Pancreas (tissue), 10 donors: ENCODE data around the gene OLA1. TPM values are rescaled to one million over a fixed set of nuclear protein-coding genes. Genes with fewer than 3 reads are reported as not detected.

Experiments
- ATAC-seq, 4 donors: fragments of 200-7000 bp; cut with Tn5 transposase; one replicate each; pipeline versions ENCODE4 v1.8.0 to v1.9.1; 2020; ENCODE audit warnings: mild to moderate bottlenecking in 4 of 4, moderate library complexity in 4 of 4
- DNase-seq, 6 donors: peaks; one replicate each; pipeline ENCODE4 v3.0.0-alpha.2; 2020
- FAIRE-seq: peaks from 2 replicates; lab custom pipeline; 2012; peaks lifted over from hg19 to GRCh38; lab: Jason Lieb, UNC
- H3K27ac ChIP-seq, 4 donors: fragments of 200-600 bp; sonication (generic); 1 replicate in 3 of 4; 2 replicates in 1 of 4; pipeline versions ENCODE4 v1.5.0 to v1.8.0; 2020
- H3K27me3 ChIP-seq, 4 donors: fragments of 200-600 bp; one replicate each; pipeline ENCODE4 v1.8.0; 2021
- H3K36me3 ChIP-seq, 3 donors: fragments of 200-600 bp; sonication (generic) in 1 of 3; one replicate each; pipeline versions ENCODE4 v1.5.0 to v1.8.0; 2020 to 2021
- H3K4me1 ChIP-seq, 3 donors: fragments of 200-600 bp; one replicate each; pipeline ENCODE4 v1.8.0; 2021
- H3K4me3 ChIP-seq, 4 donors: fragments of 200-600 bp; sonication (generic) in 2 of 4; one replicate each; pipeline versions ENCODE4 v1.5.0 to v1.8.0; 2020 to 2021
- H3K9me3 ChIP-seq, 4 donors: fragments of 200-600 bp; one replicate each; pipeline ENCODE4 v1.8.0; 2021
- CTCF ChIP-seq, 4 donors: fragments of 200-600 bp; sonication (generic) in 3 of 4; IDR thresholded peaks; one replicate each; pipeline versions ENCODE4 v1.5.0 to v1.8.0; 2021; ENCODE audit warnings: antibody characterized with exemption in 4 of 4
- WGBS, 2 donors: extraction: QIAGEN DNeasy Blood & Tissue Kit; methylation state at CpG; one replicate each; pipeline ENCODE4 v1.1.7; 2013; 5-methylcytosine and 5-hydroxymethylcytosine counted together
- intact Hi-C, 3 donors: fragments of 100-400 bp; cut with DNase I; formaldehyde crosslinking; loops; one replicate each; pipeline versions ENCODE4 v1.11.1 to v1.14.2; 2022
- polyA plus RNA-seq, 2 donors: library from polyadenylated mRNA; stranded (reverse); fragments of 200-250 nt; gene quantifications; one replicate each; pipeline ENCODE4 v1.2.3, GENCODE V29; 2013
- total RNA-seq, 6 donors: library from RNA; stranded (reverse); fragmentation: NEBNext Ultra II Directional in 4 of 6; extraction: Animal tissue kit (Norgen Biotek cat#: 25700) in 4 of 6; gene quantifications; one replicate each; pipeline versions ENCODE4 v1.2.1 to v1.2.4, GENCODE V29; 2021 to 2023
- donor health status: healthy with polysubstance abuse.
- donor health status: DM: no; HTN: no; CAD: no; lungs with moderate emphysema.
- donor health status: DM: no; HTN: no; CAD: no.
- donor health status: control.
- donor health status: control.
- donor health status: Bipolar disorder and iron deficiency.
- donor health status: DM: yes; HTN: yes; CAD: no.
- donor health status: DM: no; HTN: no; CAD: no.
- donor health status: DM: no; HTN: no; CAD: no.
- donor health status: DM: yes; HTN: yes; CAD: no.

The OLA1 gene
- total and polyA plus RNA-seq, 8 donors, result 29.1 to 55.8 (median 43.1) TPM

- no peaks in the 10 kb centered on the region for H3K27me3 ChIP-seq
- DNase-seq (no peak), ATAC-seq (no peak), FAIRE-seq (no peak)
- intact Hi-C loops, result no loop called here
- H3K27ac ChIP-seq, result no peak overlapping the region
- H3K4me3 ChIP-seq, result no peak overlapping the region
- no peak for TF ChIP-seq CTCF (IDR thresholded peaks at IDR 0.05)
- no peaks in the 10 kb centered on the region for H3K4me1 ChIP-seq
- H3K9me3 ChIP-seq, result no peaks in the 10 kb centered on the region
- no peaks in the 10 kb centered on the region for H3K36me3 ChIP-seq
Measured at GRCh38 chr2:174106736-174107135, 141.6 kb downstream of the OLA1 start.

DNA sequence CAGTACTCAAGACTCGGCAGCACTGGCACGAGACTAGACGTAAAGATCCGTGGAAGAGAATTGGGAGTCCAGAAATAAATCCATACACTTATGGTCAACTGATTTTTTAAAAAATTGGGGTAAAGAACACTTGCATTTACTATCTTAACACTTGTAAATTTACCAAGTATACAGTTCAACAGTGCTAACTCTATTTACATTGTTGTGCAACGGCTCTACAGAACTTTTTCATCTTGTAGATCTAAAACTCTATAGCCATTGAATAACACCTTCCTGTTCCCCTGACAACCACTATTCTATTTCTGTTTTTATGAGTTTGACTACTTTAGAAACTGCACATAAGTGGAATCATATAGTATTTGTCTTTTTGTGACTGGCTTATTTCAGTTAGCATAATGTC, 153.8 kb downstream of the OLA1 start:
- no peak for ATAC-seq
- intact Hi-C loops, result no loop called here
- H3K9me3 ChIP-seq, result no peaks in the 10 kb centered on the region
- no peaks in the 10 kb centered on the region for H3K4me1 ChIP-seq
- FAIRE-seq, result no peak
- no peak overlapping the region for H3K27ac ChIP-seq
- H3K36me3 ChIP-seq, result no peaks in the 10 kb centered on the region
- DNase-seq, result no peak
- no peak overlapping the region for H3K4me3 ChIP-seq
- no peaks in the 10 kb centered on the region for H3K27me3 ChIP-seq
- 88 to 90% methylated on average over 5 of the region's 5 CpGs for WGBS, 2 donors
- TF ChIP-seq CTCF (IDR thresholded peaks at IDR 0.05), result no peak

- H3K27ac ChIP-seq, result no peak overlapping the region
- H3K4me1 ChIP-seq, result no peaks in the 10 kb centered on the region
- 95 to 96% methylated on average over 4 of the region's 4 CpGs for WGBS, 2 donors
- DNase-seq (no peak), FAIRE-seq (no peak), ATAC-seq (no peak)
- H3K36me3 ChIP-seq, result no peaks in the 10 kb centered on the region
- intact Hi-C loops, result no loop called here
- H3K9me3 ChIP-seq, result no peaks in the 10 kb centered on the region
- no peaks in the 10 kb centered on the region for H3K27me3 ChIP-seq
- no peak overlapping the region for H3K4me3 ChIP-seq
- no peak for TF ChIP-seq CTCF (IDR thresholded peaks at IDR 0.05)
Measured at GRCh38 chr2:174090476-174090875, 157.9 kb downstream of the OLA1 start.

- 89 to 90% methylated on average over 5 of the region's 5 CpGs for WGBS, 2 donors
- no peak overlapping the region for H3K27ac ChIP-seq
- H3K36me3 ChIP-seq, result no peaks in the 10 kb centered on the region
- H3K4me3 ChIP-seq, result no peak overlapping the region
- intact Hi-C loops, result no loop called here
- ATAC-seq (no peak), FAIRE-seq (no peak), DNase-seq (no peak)
- no peak for TF ChIP-seq CTCF (IDR thresholded peaks at IDR 0.05)
- H3K4me1 ChIP-seq, result no peaks in the 10 kb centered on the region
- H3K27me3 ChIP-seq, result no peaks in the 10 kb centered on the region
- H3K9me3 ChIP-seq, result no peaks in the 10 kb centered on the region
Measured at GRCh38 chr2:174088706-174089460, 159.4 kb downstream of the OLA1 start.

DNA sequence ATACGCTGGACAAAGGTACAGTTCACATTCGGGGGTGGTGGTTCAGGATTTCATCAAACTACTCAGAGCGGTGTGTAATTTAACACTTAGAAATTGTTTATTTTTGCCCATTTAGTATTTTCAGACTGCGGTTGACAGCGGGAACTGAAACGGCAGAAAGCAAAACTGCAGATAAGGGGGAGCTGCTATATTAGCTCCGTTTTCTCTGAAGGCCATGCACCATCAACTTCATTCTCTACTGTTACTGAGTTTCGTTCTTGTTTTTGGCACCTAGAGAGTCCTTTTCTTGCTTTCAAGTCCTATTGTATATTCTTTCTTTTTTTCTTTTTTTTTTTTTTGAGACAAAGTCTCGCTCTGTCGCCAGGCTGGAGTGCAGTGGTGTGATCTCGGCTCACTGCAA, 161.6 kb downstream of the OLA1 start:
- no peak for FAIRE-seq
- no peaks in the 10 kb centered on the region for H3K36me3 ChIP-seq
- intact Hi-C loops, result no loop called here
- 96 to 98% methylated on average over 11 of the region's 11 CpGs for WGBS, 2 donors
- no peaks in the 10 kb centered on the region for H3K4me1 ChIP-seq
- no peaks in the 10 kb centered on the region for H3K27me3 ChIP-seq
- no peak for ATAC-seq
- no peak overlapping the region for H3K4me3 ChIP-seq
- no peak for TF ChIP-seq CTCF (IDR thresholded peaks at IDR 0.05)
- no peak for DNase-seq
- no peak overlapping the region for H3K27ac ChIP-seq
- no peaks in the 10 kb centered on the region for H3K9me3 ChIP-seq
